HS-5 (cell line): ENCODE results near the gene KSR2.
"Not testable (repeated sequence)": the region's sequence is repeated elsewhere in the genome, so short reads cannot be mapped to it uniquely, and the experiment has no call there.

Source experiments
- DNase-seq: peaks from one replicate; pipeline ENCODE4 v3.0.0-alpha.2; 2012; ENCODE audit warnings: low read depth

Gene KSR2

DNA sequence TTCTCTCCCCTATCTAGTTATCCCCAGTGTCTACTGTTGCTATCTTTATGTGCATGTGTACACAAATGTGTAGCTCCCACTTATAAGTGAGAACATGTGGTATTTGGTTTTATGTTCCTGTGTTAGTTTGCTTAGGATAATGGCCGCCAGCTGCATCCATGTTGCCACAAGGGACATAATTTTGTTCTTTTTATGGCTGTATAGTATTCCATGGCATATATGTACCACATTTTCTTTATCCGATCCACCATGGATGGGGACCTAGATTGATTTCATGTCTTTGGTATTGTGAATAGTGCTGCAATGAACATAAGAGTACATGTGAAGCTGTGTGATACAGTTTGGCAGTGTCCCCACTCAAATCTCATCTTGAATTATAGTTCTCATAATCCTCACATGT, 218.1 kb downstream of the KSR2 start:
- DNase-seq = no peak

DNA sequence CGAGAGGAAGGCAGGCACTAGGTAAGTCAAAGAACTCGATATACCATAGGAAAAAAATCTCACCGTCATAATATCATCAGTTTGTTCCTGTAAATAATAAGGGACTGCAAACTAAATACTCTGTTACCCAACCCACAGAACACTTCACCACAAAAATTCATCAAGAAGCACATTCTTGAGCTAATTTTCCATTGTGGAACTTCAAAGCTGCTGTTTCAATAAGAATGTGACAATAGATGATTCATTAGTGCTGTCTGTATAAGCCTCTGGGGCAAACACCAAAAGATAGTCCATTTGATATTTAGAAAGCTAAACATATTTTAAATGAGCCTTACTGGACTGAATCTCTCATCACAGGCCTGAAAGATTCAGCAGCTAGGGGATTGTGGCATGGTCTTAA, 219.4 kb downstream of the KSR2 start:
- DNase-seq = no peak

DNA sequence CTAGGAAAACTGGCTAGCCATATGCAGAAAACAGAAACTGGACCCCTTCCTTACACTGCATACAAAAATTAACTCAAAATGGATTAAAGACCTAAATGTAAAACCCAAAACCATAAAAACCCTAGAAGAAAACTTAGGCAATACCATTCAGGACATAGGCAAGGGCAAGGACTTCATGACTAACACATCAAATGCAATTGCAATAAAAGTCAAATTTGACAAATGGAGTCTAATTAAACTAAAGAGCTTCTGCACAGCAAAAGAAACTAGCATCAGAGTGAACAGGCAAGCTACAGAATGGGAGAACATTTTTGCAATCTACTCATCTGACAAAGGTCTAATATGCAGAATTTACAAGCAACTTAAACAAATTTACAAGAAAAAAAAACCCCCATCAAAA, 222.4 kb downstream of the KSR2 start:
- DNase-seq = not testable (repeated sequence)

DNA sequence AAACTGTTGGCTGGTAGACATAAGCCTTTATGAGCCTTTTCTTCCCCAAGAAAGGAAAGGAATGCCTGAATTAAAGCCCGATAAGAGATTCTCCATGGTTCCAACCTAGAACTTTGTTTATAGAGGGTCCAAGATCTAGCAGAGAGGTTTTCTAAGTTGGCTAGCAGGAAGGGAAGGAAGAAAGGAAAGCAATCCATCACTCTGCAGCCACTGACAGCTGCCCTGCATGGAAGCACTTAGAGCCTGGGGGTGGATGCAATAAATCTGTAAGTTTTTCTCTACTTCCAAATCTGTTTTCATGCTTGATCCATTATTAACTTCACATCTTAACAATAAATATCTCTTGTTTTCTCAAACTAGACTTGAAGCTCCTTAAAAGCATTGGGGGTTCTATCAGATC, 224.4 kb downstream of the KSR2 start:
- no peak for DNase-seq

DNA sequence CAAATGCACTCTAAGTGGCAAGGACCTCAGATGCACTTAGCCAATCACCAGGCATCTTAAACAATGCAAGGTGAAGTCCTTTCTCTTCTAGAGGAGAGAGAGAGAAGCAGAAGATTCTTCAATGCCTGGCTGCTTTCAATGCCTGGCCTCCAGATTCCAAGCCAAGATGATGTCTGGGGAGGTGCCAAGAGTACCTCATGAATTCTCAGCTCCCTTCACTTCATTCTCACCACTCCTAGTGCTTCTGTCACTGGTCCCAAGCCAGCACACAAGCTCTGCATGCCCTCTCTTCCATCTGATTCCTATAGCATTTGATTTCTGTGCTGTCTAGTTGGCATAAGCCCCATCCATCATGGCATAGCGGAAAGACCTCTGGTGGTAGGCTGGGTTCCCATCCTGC, 225.0 kb downstream of the KSR2 start:
- DNase-seq = no peak

DNA sequence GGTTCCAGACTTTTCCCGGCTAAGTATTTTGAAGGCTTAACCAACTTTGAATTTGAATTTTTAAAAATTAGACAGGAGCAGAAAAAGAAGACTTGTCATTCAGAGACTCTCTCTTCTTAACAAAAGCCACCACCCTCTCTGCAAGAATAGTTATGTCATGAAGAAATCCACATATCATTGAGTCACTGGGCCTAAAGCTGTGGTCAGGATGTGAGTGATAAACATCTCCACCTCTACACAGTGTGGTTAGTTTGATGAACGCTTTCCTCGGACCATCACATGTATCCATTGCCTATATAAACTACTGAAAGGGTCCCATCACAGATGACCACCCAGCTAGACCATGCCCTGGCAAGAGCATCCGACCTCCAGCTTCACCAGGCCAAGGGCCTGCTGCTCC, 226.1 kb downstream of the KSR2 start:
- DNase-seq = no peak

DNA sequence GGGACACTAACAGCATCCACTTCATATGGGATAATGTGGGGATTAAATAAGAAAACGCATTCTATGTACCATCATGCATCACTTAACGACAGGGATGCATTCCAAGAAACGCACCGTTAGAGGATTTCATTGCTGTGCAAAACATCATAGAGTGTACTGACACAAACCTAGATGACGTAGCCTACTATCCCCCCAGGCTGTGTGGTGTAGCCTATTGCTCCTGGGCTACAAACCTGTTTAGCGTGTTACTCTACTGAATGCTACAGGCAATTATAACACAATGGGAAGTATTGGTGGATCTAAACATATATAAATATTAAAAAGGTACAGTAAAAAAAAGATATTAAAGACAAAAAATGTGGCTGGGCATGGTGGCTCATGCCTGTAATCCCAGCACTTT, 230.6 kb downstream of the KSR2 start:
- DNase-seq = no peak

DNA sequence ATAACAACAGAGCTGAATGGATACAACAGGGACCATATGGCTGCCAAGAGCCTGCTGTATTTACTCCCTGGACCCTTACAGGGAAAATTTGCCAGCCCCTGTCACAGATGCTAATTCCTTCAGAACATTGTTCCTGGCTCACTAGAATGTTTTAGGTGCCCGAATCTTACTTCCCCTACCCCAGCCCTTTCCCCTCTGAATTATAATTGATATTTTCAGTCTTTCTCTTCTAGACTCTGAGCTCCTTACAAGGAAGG, 235.3 kb downstream of the KSR2 start:
- DNase-seq = no peak

DNA sequence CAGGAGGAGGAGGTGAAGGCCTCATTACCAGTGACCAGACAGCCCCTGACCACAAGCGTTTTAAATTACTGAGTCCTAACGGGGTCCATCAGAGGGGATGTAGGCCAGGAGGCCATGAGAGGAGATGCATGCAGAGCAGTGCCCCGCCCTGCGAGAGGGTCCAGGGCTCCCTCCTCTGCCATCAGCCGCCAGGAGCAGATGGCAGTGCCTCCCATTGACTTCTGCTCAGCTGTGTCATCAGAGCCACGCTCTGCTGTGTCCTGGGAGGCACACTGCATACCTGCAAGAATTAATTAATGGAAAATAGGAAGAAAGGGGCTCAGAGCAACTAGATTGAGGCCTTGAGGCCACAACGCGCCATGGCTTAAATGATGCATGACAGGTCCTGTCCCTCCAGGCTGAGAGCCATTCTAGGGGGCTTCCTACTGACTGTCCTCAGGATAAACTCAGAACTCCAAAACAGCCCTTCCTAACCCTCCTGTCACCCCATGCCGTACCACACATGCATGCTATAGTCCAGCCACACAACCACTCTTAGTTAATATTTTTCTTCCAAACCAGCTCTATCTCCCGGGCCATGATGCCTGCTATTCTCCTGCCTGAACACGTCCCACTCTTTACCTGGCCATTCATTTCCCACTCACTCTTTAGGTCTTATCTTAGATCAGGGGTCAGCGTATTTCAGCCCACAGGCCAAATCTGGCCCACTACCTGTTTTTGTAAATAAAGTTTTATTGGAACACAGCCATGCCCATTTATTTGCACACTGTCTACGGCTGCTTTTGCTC, 235.8 kb downstream of the KSR2 start:
- DNase-seq = no peak

DNA sequence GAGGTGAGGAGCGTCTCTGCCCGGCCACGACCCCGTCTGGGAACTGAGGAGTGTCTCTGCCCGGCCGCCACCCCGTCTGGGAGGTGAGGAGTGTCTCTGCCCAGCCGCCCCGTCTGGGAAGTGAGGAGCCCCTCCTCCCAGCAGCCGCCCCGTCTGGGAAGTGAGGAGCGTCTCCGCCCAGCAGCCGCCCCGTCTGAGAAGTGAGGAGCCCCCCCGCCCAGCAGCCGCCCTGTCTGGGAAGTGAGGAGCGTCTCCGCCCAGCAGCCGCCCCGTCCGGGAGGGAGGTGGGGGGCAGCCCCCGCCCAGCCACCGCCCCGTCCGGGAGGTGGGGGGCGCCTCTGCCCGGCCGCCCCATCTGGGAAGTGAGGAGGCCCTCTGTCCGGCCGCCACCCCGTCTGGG, 237.7 kb downstream of the KSR2 start:
- DNase-seq = not testable (repeated sequence)

DNA sequence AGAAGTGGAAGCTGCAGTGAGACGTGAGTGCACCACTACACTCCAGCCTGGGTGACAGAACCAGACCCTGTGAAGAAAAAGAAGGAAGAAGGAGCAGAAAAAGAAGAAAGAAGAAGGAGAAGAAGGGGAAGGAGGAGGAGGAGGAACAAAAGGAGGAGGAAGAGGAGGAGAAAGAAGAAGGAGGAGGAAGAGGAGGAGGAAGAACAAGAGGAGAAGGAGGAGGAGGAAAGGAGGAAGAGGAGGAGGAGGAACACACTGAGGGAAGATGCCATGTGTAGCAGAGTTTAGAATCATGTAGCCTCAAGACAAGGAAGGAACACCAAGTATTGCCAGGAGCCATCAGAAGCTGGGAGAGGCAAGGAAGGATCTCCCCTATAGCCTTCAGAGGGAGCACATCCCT, 241.5 kb downstream of the KSR2 start:
- DNase-seq = no peak

DNA sequence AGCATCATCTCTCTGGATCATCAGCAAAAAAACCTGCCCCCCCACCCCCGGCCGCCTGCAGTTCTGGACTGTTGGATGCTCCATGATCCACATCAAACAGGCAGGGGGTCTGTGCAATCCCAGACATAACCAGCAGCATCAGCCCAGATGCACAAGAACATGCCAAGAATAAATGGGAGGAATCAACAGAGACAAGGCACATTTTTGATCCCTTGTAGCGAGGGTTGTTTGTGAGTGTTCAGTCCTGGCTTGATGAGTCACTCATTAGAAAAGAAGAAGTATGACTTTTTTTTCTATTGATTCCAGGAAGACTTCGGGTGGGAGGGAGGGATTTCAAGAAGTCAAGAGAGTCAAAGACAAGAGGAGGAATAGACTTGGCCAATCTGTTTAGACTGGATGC, 244.2 kb downstream of the KSR2 start:
- DNase-seq = no peak

DNA sequence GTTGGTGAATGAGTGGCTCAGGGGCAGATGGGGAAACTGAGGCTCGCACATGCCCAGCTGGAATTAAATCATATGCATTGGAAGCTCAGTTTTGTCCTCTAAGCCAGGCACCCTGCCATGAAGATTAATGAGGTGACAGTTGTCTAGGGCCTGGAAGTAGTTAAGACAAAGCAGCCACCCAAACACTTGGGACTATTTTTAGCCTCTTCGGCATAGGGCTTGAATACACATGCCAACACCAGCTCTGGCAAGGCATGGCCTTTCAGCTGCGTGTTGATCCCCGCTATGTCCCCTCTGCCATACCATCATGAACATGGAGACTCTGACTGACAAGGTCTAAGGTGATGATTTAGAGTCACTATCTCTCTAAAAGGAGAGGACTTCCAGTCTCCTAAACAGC, 250.2 kb downstream of the KSR2 start:
- no peak for DNase-seq

DNA sequence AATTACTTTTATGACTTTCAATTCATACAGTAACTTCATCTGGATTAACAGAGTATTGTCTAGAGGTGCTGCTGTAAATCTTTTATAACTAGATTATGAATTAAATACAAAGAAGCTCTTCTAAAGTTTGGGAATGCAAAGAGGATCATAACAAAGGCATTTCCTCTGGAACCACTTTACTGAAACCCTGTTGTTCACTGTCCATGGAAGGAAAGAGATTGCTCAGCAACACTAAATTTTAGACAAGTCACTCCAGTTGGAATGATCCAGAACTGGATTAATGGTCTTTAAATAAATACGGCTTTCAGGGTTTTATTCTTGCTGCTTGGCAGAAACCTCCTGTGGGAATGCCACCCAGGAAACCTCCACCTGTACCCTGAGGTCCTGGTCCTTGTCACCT, 250.6 kb downstream of the KSR2 start:
- DNase-seq = no peak

DNA sequence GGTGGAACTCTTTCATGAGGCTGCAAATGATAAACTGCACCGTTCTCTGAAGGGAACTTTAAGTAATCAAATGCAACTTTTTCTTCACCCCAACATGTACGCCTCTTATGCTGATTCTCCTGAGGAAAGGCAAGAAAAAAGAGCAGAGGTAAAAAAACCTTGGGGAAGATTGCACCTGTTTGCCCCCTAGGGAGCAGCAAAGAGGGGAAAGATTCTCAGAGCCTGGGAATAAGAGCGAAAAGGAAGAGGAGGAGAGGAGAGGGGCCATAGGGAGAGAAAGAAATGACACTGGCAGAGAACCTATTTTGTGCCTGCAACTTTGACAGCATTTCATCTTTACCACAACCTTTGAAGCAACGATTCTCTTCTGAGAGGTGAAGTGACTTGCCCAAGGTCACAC, 254.6 kb downstream of the KSR2 start:
- no peak for DNase-seq

DNA sequence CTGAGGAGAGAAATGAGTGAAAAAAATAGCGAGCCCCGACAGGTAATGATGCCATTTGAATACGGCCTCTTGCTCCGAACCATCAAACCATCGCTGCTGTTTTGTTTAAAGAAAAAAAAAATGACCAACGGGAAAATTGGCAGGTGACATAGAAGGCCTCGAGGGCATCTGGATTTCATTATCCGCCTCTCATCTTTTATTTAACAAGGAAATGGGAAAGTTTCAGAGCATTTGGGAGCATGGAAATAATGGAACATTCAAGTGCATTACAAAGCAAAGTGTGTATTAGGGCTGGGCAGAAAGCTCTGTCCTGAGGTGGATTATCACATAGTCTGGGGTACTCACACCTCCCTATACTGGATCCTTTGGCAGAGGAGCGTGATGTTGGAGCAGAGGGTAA, 258.7 kb downstream of the KSR2 start:
- no peak for DNase-seq

DNA sequence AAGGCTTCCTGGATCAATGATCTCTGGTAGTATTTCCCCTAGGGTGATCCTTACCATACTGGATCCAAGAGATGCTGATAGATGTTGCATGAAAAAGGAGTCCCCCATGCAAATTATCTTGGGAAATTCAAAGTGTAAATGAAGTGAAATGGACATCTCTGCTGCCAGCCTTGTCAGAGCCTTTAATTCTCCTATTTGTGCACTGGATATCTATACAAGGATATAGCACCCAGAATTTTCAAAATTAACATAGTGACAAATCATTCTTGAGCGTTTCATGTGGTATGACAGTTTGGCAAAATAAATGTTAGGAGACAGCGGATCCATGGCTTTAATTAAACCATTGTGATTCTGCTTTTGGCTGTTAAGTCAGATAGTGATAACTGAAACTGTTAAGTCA, 260.9 kb downstream of the KSR2 start:
- no peak for DNase-seq

DNA sequence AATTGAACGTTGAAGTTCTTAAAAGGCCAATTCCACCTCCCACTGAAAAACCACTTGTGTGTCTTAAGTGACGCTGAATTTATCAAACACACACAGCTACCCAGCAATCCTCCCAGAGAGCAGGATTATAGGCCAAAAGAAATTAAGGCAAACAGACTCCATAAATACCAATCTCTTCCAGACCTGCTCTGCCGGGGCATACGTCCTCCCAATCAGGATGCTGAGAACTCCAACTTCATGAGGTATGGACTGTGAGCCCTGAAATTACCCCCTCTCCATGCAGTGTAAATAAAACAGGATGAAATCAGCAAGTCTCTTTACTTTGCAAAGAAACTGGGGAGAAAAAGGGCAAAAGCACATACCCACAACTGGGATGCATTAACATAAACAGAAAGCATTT, 265.2 kb downstream of the KSR2 start:
- no peak for DNase-seq

DNA sequence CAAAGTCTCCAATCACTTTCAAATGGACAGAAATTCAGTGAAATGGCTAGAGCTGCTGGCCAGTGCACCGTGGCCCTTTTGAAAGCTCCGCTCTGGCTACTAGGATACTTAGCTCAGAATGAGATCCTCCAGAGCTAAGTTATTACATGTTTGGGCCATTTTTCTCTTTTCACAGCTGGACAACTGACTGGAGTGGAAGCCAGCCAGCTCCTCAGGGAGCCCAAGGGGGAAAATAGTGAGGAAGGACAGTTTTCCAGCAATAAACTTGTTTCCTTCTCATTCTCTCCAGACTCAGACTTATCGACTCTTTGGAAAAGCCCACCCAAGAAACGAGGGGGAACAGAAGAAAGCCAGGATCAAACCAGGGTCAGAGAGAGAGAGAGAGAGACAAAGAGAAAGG, 266.0 kb downstream of the KSR2 start:
- no peak for DNase-seq

DNA sequence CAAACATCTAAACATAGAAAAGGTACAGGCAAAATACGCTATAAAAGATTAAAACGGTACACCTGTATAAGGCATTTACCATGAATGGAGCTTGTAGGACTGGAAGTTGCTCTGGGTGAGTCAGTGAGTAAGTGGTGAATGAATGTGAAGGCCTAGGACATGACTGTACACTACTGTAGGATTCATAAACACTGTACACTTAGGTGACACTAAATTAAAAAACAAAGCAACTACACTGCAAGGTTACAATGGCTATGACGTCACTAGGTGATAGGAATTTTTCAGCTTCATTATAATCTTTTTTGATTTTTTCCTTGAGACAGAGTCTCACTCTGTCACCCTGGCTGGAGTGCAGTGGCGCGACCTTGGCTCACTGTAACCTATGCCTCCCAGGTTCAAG, 269.2 kb downstream of the KSR2 start:
- no peak for DNase-seq

DNA sequence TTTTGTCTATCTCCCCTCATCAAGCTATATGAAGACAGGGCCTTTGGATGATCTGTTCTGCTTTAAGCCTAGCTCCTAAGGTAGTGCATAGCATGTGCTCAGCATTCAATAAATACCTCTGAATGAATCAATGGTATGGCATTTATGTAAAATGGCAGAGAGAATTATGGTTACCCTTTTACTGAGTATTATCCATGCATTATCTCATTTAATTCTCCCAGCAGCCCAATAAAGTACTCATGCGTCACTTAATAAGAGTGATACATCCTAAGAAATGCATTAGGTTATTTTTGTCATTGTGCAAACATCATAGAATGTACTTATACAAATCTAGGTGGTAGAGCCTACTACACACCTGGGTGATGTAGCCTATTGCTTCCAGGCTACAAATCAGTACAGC, 269.7 kb downstream of the KSR2 start:
- DNase-seq = no peak

DNA sequence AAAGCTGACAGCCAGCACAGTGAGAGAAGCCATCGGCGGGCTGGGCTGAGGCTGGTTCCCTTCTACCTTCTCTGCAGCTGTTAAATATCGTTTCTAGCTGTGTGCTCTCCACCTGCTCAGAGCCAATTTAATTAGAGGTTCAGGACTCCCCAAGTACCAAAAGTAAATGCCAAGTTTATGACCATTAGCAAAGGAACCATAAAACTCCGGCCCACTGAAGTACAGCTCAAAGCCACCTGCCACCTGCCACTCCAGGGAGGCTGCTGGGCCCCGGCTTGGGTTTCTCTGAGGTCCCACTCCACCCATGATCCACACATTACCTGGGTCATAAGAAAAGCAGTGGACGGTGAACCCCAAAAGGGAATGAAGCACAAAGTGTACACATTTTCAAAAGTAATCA, 272.8 kb downstream of the KSR2 start:
- DNase-seq = no peak

DNA sequence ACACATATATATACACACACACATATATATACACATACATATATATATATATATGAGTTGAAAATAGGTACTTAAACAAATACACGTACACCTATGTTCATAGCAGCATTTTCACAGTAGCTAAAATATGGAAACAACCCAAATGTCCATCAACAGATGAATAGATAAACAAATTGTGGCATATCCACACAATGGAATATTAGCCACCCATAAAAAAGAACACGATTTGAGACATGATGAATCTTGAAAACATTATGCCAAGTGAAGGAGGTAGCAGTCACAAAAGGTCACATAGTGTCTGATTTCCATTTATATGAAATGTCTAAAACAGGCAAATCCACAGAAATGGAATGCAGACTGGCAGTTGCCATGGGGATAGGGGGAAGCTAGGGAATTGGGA, 276.3 kb downstream of the KSR2 start:
- DNase-seq = no peak

DNA sequence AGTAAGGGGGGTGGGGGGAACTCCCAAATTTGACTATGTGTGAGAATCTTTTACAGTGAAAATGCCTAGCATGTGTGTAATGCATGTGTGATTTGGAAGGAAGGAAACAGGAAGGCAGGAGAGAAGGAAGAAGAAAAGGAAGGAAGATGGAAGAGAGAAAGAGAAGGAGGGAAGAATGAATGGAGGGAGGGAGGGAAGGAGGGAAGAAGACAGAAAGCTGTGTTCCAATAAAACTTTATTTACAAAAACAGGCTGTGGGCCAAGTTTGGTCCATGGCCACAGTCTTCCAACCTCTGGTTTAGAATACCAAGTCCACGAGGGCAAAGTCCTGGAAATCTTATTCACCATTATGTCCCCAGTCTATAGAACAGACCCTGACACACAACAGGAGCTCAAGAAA, 278.9 kb downstream of the KSR2 start:
- DNase-seq = no peak

DNA sequence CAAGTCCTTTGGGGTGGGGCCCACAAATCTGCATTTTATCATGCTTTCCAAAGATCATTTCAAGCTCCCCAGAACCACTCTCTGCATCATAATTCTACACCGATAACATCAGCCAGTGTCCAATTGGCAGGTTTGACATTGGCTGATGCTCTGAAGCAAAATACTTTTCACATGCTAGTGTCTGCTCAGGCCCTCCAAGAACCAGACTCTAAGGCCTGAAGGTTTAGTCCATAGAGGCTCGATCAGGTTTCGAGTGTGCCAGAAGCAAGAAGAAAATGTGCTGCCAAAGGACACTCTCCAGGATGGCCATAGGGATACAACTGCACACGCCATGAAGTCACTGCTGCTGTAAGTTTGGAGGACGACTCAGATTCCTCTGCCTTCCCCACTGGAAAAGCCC, 280.3 kb downstream of the KSR2 start:
- DNase-seq = no peak
